HCT116 (cell line): ENCODE measurements around the gene SV2A. TPM values are rescaled to one million over a fixed set of nuclear protein-coding genes. Genes with fewer than 3 reads are reported as not detected.

Experiments used
- ATAC-seq: fragments of 200-7000 bp; cut with Tn5 transposase; 2 replicates; pipeline ENCODE4 v1.9.1; 2020; ENCODE audit warnings: mild to moderate bottlenecking, moderate library complexity
- BruUV-seq: library from RNA; stranded (reverse); fragments of 400-500 nt; replicated peaks from 2 replicates; lab custom pipeline; 2021; lab: Mats Ljungman, UMichigan
- CTCF ChIA-PET: fragments of 300-600 bp; sonication (Branson Sonifier 250); formaldehyde crosslinking; loops from one replicate; lab custom pipeline; 2021; ENCODE audit warnings: antibody characterized with exemption; lab: Charles Lee
- POLR2A ChIA-PET: fragments of 300-600, 350-600 bp; sonication (Branson Sonifier 250); formaldehyde crosslinking; loops from one replicate; lab custom pipeline; 2021; ENCODE audit warnings: antibody characterized with exemption; lab: Charles Lee
- RAD21 ChIA-PET, 2 experiments: fragments of 300-600 bp; sonication (Branson Sonifier 250); formaldehyde crosslinking; loops; one replicate each; lab custom pipeline; 2023; ENCODE audit warnings: low total read pairs in 2 of 2; ENCODE audit not compliant: uncharacterized antibody in 2 of 2, unreplicated experiment in 2 of 2, low non-redundant PET in 1 of 2; lab: Charles Lee
- DNase-seq: peaks from one replicate; pipeline ENCODE4 v3.0.0-alpha.2; 2010; ENCODE audit warnings: low read depth, low spot score
- H2AFZ ChIP-seq: fragments of 200-600 bp; shearing (Covaris generic), sonication (generic); 2 replicates; pipeline ENCODE4 v1.6.1; 2017; ENCODE audit warnings: low read depth, mixed run types, mixed read lengths, antibody characterized with exemption, low read length; ENCODE audit not compliant: poor library complexity, severe bottlenecking
- H3K27ac ChIP-seq: 2 replicates; pipeline ENCODE4 v1.5.1; 2012; ENCODE audit warnings: low read depth, low read length
- H3K27me3 ChIP-seq: fragments of 200-600 bp; sonication (generic); 2 replicates; pipeline ENCODE4 v1.6.1; 2016; ENCODE audit warnings: mixed run types, low read length, mixed read lengths; ENCODE audit not compliant: insufficient read depth
- H3K36me3 ChIP-seq, 2 experiments: fragments of 200-500 bp in 1 of 2; fragments of 200-600 bp in 1 of 2; sonication (Bioruptor generic) in 1 of 2; sonication (generic) in 1 of 2; 2 replicates each; pipeline versions ENCODE4 v1.5.1 to v1.6.1; 2014 to 2016; ENCODE audit warnings: low read length in 2 of 2, inconsistent platforms in 1 of 2, mixed read lengths in 1 of 2, mixed run types in 1 of 2; ENCODE audit not compliant: insufficient read depth in 2 of 2, control insufficient read depth in 1 of 2
- H3K4me1 ChIP-seq, 2 experiments: fragments of 200-600 bp in 1 of 2; sonication (generic) in 1 of 2; 2 replicates each; pipeline versions ENCODE4 v1.5.1 to v1.6.1; 2012 to 2017; ENCODE audit warnings: low read length in 2 of 2, inconsistent platforms in 1 of 2, mild to moderate bottlenecking in 1 of 2, mixed read lengths in 1 of 2, mixed run types in 1 of 2, moderate library complexity in 1 of 2; ENCODE audit not compliant: insufficient read depth in 2 of 2, control insufficient read depth in 1 of 2
- H3K4me2 ChIP-seq: fragments of 200-600 bp; sonication (generic); 2 replicates; pipeline ENCODE4 v1.6.1; 2017; ENCODE audit warnings: mixed run types, low read length, mixed read lengths
- H3K4me3 ChIP-seq, 2 experiments: fragments of 200-600 bp in 1 of 2; sonication (generic) in 1 of 2; replicated peaks in 1 of 2; 2 replicates each; pipeline ENCODE4 v1.5.1; 2011 to 2016; ENCODE audit warnings: low read length in 2 of 2, control low read depth in 1 of 2, low read depth in 1 of 2, mild to moderate bottlenecking in 1 of 2, mixed read lengths in 1 of 2, mixed run types in 1 of 2
- H3K79me2 ChIP-seq: fragments of 200-600 bp; sonication (generic); 2 replicates; pipeline ENCODE4 v1.6.1; 2017; ENCODE audit warnings: mild to moderate bottlenecking, mixed run types, low read length, moderate library complexity, mixed read lengths; ENCODE audit not compliant: insufficient read depth
- H3K9ac ChIP-seq: fragments of 200-600 bp; sonication (generic); 2 replicates; pipeline ENCODE4 v1.6.1; 2016; ENCODE audit warnings: low read length, mixed read lengths
- H3K9me2 ChIP-seq: fragments of 200-600 bp; sonication (generic), shearing (Covaris generic); 2 replicates; pipeline ENCODE4 v1.6.1; 2017; ENCODE audit warnings: mixed run types, mild to moderate bottlenecking, moderate library complexity; ENCODE audit not compliant: insufficient read depth
- H3K9me3 ChIP-seq, 2 experiments: fragments of 200-500 bp in 1 of 2; fragments of 200-600 bp in 1 of 2; sonication (Bioruptor generic) in 1 of 2; sonication (generic) in 1 of 2; 2 replicates each; pipeline ENCODE4 v1.6.1; 2014 to 2017; ENCODE audit warnings: low read length in 2 of 2, mixed read lengths in 2 of 2, inconsistent platforms in 1 of 2, low read depth in 1 of 2, mild to moderate bottlenecking in 1 of 2, mixed run types in 1 of 2, moderate library complexity in 1 of 2; ENCODE audit not compliant: control insufficient read depth in 1 of 2, insufficient read depth in 1 of 2
- H4K20me1 ChIP-seq: fragments of 200-600 bp; sonication (generic), shearing (Covaris generic); 2 replicates; pipeline ENCODE4 v1.6.1; 2017; ENCODE audit warnings: mixed run types, mild to moderate bottlenecking, moderate library complexity; ENCODE audit not compliant: insufficient read depth
- CBX3 ChIP-seq: IDR thresholded peaks from 2 replicates; pipeline ENCODE4 v1.6.1; 2012; ENCODE audit warnings: low read depth
- CEBPB ChIP-seq: IDR thresholded peaks from 2 replicates; pipeline ENCODE4 v1.6.1; 2012; ENCODE audit warnings: low read depth
- EGR1 ChIP-seq: IDR thresholded peaks from 2 replicates; pipeline ENCODE4 v1.6.1; 2012; ENCODE audit warnings: low read depth
- ELF1 ChIP-seq: IDR thresholded peaks from 2 replicates; pipeline ENCODE4 v1.6.1; 2012; ENCODE audit warnings: low read depth, borderline replicate concordance
- EZH2 ChIP-seq: fragments of 200-600 bp; sonication (generic); IDR thresholded peaks from 2 replicates; pipeline ENCODE4 v1.6.1; 2017; ENCODE audit warnings: antibody characterized with exemption, mixed run types
- EZH2phosphoT487 ChIP-seq: fragments of 200-600 bp; IDR thresholded peaks from 2 replicates; pipeline ENCODE4 v1.6.1; 2018; ENCODE audit warnings: antibody characterized with exemption, borderline replicate concordance
- FOSL1 ChIP-seq: IDR thresholded peaks from 2 replicates; pipeline ENCODE4 v1.6.1; 2012; ENCODE audit warnings: low read depth
- JUND ChIP-seq: IDR thresholded peaks from 2 replicates; pipeline ENCODE4 v1.6.1; 2012
- MAX ChIP-seq: IDR thresholded peaks from 2 replicates; pipeline ENCODE4 v1.6.1; 2012
- POLR2A ChIP-seq: IDR thresholded peaks from 2 replicates; pipeline ENCODE4 v1.7.0; 2011; ENCODE audit warnings: borderline replicate concordance; ENCODE audit not compliant: insufficient read depth, insufficient read length; ENCODE audit errors: extremely low read depth
- POLR2AphosphoS5 ChIP-seq: IDR thresholded peaks from 2 replicates; pipeline ENCODE4 v1.6.1; 2011; ENCODE audit warnings: mild to moderate bottlenecking, low read depth, low read length, moderate library complexity
- RAD21 ChIP-seq: IDR thresholded peaks from 2 replicates; pipeline ENCODE4 v1.6.1; 2012; ENCODE audit warnings: low read depth, mild to moderate bottlenecking
- REST ChIP-seq: IDR thresholded peaks from 2 replicates; pipeline ENCODE4 v1.6.1; 2012; ENCODE audit warnings: low read depth
- SP1 ChIP-seq: IDR thresholded peaks from 2 replicates; pipeline ENCODE4 v1.6.1; 2012; ENCODE audit warnings: low read depth
- TCF7L2 ChIP-seq: IDR thresholded peaks from 2 replicates; pipeline ENCODE4 v1.7.0; 2011; ENCODE audit warnings: borderline replicate concordance, inconsistent platforms; ENCODE audit not compliant: insufficient read depth, insufficient read length; ENCODE audit errors: extremely low read depth
- ZFX ChIP-seq: fragments of 450-650 bp; IDR thresholded peaks from 2 replicates; pipeline ENCODE4 v1.6.1; 2017
- intact Hi-C: fragments of 100-400 bp; cut with micrococcal nuclease; formaldehyde crosslinking; loops from 2 replicates; pipeline ENCODE4 v1.10.0; 2022
- total RNA-seq: library from RNA; stranded (reverse); gene quantifications from one replicate; pipeline ENCODE4 v1.2.1, GENCODE V29; 2021; ENCODE audit not compliant: unreplicated experiment
- TF ChIP-seq, protein P1 (sequence below), 3 experiments: fragments of 200-600 bp in 1 of 3; sonication (generic) in 1 of 3; IDR thresholded peaks in 2 of 3; conservative IDR thresholded peaks in 1 of 3; 2 replicates each; pipeline ENCODE4 v1.5.1; 2012 to 2017; ENCODE audit warnings: low read depth in 2 of 3, low read length in 2 of 3, antibody characterized with exemption in 1 of 3, borderline replicate concordance in 1 of 3, control low read depth in 1 of 3, mild to moderate bottlenecking in 1 of 3, mixed read lengths in 1 of 3, mixed run types in 1 of 3, moderate library complexity in 1 of 3; ENCODE audit not compliant: insufficient read depth in 1 of 3
- TF ChIP-seq, protein P2 (sequence below): IDR thresholded peaks from 2 replicates; pipeline ENCODE4 v1.6.1; 2012
- TF ChIP-seq, protein P3 (sequence below): IDR thresholded peaks from 2 replicates; pipeline ENCODE4 v1.6.1; 2011; ENCODE audit warnings: mild to moderate bottlenecking, low read length, moderate library complexity; ENCODE audit not compliant: insufficient replicate concordance; ENCODE audit errors: extremely low read depth

The SV2A gene
- total RNA-seq, 1 experiment from 2014 or later, result 0.15 TPM

- Histone ChIP-seq H3K4me2 (peak overlapping the region; percentile 33), H4K20me1 (peaks cover 2% of the 10 kb centered on the region; the same call in 1 of the 2 replicates), H3K27ac (no peak overlapping the region), H2AFZ (no peak overlapping the region), H3K9me3 (no peaks in the 10 kb centered on the region), H3K36me3 (peaks cover 3 to 6% of the 10 kb centered on the region in 2 experiments; a peak in 2 of 4 replicates), H3K27me3 (no peaks in the 10 kb centered on the region), H3K79me2 (peaks cover 17% of the 10 kb centered on the region), H3K9me2 (no peaks in the 10 kb centered on the region), H3K4me3 (no peak overlapping the region), H3K4me1 (peaks cover 11 to 33% of the 10 kb centered on the region in 2 experiments), H3K9ac (no peak overlapping the region)
- RAD21 ChIA-PET, result no interaction called here
- intact Hi-C loops, result no loop called here
- no peak for ATAC-seq
- TF ChIP-seq SP1 (no peak), CBX3 (no peak), POLR2AphosphoS5 (no peak), ELF1 (no peak), EGR1 (no peak), TCF7L2 (no peak), MAX (no peak), POLR2A (no peak), EZH2phosphoT487 (no peak), ZFX (no peak), REST (no peak), FOSL1 (no peak), EZH2 (no peak), JUND (no peak), CEBPB (no peak), RAD21 (no peak)
- TF ChIP-seq, protein P1, sequence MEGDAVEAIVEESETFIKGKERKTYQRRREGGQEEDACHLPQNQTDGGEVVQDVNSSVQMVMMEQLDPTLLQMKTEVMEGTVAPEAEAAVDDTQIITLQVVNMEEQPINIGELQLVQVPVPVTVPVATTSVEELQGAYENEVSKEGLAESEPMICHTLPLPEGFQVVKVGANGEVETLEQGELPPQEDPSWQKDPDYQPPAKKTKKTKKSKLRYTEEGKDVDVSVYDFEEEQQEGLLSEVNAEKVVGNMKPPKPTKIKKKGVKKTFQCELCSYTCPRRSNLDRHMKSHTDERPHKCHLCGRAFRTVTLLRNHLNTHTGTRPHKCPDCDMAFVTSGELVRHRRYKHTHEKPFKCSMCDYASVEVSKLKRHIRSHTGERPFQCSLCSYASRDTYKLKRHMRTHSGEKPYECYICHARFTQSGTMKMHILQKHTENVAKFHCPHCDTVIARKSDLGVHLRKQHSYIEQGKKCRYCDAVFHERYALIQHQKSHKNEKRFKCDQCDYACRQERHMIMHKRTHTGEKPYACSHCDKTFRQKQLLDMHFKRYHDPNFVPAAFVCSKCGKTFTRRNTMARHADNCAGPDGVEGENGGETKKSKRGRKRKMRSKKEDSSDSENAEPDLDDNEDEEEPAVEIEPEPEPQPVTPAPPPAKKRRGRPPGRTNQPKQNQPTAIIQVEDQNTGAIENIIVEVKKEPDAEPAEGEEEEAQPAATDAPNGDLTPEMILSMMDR (IDR thresholded peaks at IDR 0.05 in 2 of 3, conservative IDR thresholded peaks at IDR 0.05 in 1 of 3; ENCODE audit: borderline replicate concordance in 1 of 3, insufficient read depth in 1 of 3, low read depth in 2 of 3, low read length in 2 of 3), result no peak
- TF ChIP-seq, protein P2, sequence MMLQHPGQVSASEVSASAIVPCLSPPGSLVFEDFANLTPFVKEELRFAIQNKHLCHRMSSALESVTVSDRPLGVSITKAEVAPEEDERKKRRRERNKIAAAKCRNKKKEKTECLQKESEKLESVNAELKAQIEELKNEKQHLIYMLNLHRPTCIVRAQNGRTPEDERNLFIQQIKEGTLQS, result no peak
- TF ChIP-seq, protein P3, sequence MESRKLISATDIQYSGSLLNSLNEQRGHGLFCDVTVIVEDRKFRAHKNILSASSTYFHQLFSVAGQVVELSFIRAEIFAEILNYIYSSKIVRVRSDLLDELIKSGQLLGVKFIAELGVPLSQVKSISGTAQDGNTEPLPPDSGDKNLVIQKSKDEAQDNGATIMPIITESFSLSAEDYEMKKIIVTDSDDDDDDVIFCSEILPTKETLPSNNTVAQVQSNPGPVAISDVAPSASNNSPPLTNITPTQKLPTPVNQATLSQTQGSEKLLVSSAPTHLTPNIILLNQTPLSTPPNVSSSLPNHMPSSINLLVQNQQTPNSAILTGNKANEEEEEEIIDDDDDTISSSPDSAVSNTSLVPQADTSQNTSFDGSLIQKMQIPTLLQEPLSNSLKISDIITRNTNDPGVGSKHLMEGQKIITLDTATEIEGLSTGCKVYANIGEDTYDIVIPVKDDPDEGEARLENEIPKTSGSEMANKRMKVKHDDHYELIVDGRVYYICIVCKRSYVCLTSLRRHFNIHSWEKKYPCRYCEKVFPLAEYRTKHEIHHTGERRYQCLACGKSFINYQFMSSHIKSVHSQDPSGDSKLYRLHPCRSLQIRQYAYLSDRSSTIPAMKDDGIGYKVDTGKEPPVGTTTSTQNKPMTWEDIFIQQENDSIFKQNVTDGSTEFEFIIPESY, result no peak
- POLR2A ChIA-PET, result interaction anchor here (0.6 kb wide), 1 partner anchor 12 kb away, joined by 5 read pairs; no protein-coding TSS in a partner anchor
- no peak for DNase-seq
- CTCF ChIA-PET, result no interaction called here
- no TSS peak for BruUV-seq
Observed at GRCh38 chr1:149931212-149931790, 13.7 kb upstream of the SV2A start.
